GM23338 (cell line): ENCODE results near the gene UCKL1.
"Not testable (repeated sequence)": the region's sequence is repeated elsewhere in the genome, so short reads cannot be mapped to it uniquely, and the experiment has no call there.

Experiments
- CREB1 ChIP-seq: fragments of 250-450 bp; sonication (Bioruptor Pico); IDR thresholded peaks from 2 replicates; pipeline ENCODE4 v1.5.0; 2020; ENCODE audit warnings: low read depth, mild to moderate bottlenecking, moderate library complexity
- CTCF ChIP-seq, 2 experiments: fragments of 200-600 bp in 1 of 2; sonication (generic) in 1 of 2; conservative IDR thresholded peaks; 2 replicates each; pipeline versions ENCODE4 v1.5.1 to v1.6.1; 2016 to 2017; ENCODE audit warnings: antibody characterized with exemption in 2 of 2, low read depth in 2 of 2, mild to moderate bottlenecking in 2 of 2, moderate library complexity in 1 of 2
- EZH2 ChIP-seq: fragments of 200-600 bp; sonication (generic); IDR thresholded peaks from one replicate; pipeline ENCODE4 v1.8.0; 2017; ENCODE audit warnings: antibody characterized with exemption, mild to moderate bottlenecking, low read depth; ENCODE audit not compliant: unreplicated experiment
- EZH2phosphoT487 ChIP-seq: fragments of 200-600 bp; sonication (generic); IDR thresholded peaks from one replicate; pipeline ENCODE4 v1.8.1; 2018; ENCODE audit warnings: antibody characterized with exemption; ENCODE audit not compliant: unreplicated experiment
- JUNB ChIP-seq: IDR thresholded peaks from one replicate; pipeline ENCODE4 v1.6.1; 2016; ENCODE audit warnings: antibody characterized with exemption; ENCODE audit not compliant: unreplicated experiment
- NANOG ChIP-seq: IDR thresholded peaks from 2 replicates; pipeline ENCODE4 v1.6.1; 2016; ENCODE audit warnings: antibody characterized with exemption, borderline replicate concordance
- POLR2AphosphoS5 ChIP-seq: IDR thresholded peaks from 2 replicates; pipeline ENCODE4 v1.6.1; 2016; ENCODE audit warnings: antibody characterized with exemption, low read depth
- TF ChIP-seq, protein P1 (sequence below): IDR thresholded peaks from one replicate; pipeline ENCODE4 v1.6.1; 2018; ENCODE audit warnings: antibody characterized with exemption; ENCODE audit not compliant: unreplicated experiment
- TF ChIP-seq, protein P2 (sequence below): fragments of 250-450 bp; sonication (Bioruptor Pico); IDR thresholded peaks from 2 replicates; pipeline ENCODE4 v1.5.0; 2020; ENCODE audit warnings: mild to moderate bottlenecking, moderate library complexity

DNA sequence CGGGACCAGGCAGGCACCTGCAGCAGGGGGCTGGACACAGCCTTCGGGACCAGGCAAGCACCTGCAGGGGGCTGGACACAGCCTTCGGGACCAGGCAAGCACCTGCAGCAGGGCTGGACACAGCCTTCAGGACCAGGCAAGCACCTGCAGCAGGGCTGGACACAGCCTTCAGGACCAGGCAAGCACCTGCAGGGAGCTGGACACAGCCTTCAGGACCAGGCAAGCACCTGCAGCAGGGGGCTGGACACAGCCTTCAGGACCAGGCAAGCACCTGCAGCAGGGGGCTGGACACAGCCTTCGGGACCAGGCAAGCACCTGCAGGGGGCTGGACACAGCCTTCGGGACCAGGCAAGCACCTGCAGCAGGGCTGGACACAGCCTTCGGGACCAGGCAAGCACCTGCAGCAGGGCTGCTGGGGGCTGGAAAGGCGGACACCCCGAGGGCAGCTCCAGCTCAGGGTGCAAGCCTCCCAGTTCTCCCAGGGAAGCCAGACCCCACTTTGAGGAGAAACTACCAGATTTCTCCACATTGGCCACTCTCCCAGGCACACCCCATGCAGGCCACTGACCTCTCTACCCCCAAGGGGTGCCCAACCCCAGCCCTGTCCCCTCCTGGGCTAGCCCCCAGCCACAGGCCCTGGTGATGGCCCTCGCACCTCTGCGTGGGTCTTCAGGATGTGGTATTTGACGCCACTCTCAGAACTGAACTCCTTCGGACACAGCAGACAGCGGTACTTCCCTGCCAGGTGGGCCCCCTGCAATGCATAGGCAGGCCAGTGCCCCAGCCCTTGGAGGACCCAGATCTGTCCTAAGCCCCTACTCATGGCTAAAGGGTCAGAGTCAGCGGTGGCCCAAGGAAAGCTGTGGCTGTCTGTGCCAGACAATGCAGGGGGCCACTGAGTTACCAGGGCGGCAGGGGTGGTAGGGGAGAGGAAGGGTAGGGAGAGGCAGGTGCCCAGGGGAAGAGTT is 4.7 kb upstream of the UCKL1 start:
- TF ChIP-seq CTCF (conservative IDR thresholded peaks at IDR 0.05; ENCODE audit: low read depth in 2 of 2); EZH2; EZH2phosphoT487; CREB1 (CRISPR knock-in tag); POLR2AphosphoS5; JUNB; NANOG: not testable (repeated sequence)
- TF ChIP-seq, protein P1, sequence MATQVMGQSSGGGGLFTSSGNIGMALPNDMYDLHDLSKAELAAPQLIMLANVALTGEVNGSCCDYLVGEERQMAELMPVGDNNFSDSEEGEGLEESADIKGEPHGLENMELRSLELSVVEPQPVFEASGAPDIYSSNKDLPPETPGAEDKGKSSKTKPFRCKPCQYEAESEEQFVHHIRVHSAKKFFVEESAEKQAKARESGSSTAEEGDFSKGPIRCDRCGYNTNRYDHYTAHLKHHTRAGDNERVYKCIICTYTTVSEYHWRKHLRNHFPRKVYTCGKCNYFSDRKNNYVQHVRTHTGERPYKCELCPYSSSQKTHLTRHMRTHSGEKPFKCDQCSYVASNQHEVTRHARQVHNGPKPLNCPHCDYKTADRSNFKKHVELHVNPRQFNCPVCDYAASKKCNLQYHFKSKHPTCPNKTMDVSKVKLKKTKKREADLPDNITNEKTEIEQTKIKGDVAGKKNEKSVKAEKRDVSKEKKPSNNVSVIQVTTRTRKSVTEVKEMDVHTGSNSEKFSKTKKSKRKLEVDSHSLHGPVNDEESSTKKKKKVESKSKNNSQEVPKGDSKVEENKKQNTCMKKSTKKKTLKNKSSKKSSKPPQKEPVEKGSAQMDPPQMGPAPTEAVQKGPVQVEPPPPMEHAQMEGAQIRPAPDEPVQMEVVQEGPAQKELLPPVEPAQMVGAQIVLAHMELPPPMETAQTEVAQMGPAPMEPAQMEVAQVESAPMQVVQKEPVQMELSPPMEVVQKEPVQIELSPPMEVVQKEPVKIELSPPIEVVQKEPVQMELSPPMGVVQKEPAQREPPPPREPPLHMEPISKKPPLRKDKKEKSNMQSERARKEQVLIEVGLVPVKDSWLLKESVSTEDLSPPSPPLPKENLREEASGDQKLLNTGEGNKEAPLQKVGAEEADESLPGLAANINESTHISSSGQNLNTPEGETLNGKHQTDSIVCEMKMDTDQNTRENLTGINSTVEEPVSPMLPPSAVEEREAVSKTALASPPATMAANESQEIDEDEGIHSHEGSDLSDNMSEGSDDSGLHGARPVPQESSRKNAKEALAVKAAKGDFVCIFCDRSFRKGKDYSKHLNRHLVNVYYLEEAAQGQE = not testable (repeated sequence)
- TF ChIP-seq, protein P2, sequence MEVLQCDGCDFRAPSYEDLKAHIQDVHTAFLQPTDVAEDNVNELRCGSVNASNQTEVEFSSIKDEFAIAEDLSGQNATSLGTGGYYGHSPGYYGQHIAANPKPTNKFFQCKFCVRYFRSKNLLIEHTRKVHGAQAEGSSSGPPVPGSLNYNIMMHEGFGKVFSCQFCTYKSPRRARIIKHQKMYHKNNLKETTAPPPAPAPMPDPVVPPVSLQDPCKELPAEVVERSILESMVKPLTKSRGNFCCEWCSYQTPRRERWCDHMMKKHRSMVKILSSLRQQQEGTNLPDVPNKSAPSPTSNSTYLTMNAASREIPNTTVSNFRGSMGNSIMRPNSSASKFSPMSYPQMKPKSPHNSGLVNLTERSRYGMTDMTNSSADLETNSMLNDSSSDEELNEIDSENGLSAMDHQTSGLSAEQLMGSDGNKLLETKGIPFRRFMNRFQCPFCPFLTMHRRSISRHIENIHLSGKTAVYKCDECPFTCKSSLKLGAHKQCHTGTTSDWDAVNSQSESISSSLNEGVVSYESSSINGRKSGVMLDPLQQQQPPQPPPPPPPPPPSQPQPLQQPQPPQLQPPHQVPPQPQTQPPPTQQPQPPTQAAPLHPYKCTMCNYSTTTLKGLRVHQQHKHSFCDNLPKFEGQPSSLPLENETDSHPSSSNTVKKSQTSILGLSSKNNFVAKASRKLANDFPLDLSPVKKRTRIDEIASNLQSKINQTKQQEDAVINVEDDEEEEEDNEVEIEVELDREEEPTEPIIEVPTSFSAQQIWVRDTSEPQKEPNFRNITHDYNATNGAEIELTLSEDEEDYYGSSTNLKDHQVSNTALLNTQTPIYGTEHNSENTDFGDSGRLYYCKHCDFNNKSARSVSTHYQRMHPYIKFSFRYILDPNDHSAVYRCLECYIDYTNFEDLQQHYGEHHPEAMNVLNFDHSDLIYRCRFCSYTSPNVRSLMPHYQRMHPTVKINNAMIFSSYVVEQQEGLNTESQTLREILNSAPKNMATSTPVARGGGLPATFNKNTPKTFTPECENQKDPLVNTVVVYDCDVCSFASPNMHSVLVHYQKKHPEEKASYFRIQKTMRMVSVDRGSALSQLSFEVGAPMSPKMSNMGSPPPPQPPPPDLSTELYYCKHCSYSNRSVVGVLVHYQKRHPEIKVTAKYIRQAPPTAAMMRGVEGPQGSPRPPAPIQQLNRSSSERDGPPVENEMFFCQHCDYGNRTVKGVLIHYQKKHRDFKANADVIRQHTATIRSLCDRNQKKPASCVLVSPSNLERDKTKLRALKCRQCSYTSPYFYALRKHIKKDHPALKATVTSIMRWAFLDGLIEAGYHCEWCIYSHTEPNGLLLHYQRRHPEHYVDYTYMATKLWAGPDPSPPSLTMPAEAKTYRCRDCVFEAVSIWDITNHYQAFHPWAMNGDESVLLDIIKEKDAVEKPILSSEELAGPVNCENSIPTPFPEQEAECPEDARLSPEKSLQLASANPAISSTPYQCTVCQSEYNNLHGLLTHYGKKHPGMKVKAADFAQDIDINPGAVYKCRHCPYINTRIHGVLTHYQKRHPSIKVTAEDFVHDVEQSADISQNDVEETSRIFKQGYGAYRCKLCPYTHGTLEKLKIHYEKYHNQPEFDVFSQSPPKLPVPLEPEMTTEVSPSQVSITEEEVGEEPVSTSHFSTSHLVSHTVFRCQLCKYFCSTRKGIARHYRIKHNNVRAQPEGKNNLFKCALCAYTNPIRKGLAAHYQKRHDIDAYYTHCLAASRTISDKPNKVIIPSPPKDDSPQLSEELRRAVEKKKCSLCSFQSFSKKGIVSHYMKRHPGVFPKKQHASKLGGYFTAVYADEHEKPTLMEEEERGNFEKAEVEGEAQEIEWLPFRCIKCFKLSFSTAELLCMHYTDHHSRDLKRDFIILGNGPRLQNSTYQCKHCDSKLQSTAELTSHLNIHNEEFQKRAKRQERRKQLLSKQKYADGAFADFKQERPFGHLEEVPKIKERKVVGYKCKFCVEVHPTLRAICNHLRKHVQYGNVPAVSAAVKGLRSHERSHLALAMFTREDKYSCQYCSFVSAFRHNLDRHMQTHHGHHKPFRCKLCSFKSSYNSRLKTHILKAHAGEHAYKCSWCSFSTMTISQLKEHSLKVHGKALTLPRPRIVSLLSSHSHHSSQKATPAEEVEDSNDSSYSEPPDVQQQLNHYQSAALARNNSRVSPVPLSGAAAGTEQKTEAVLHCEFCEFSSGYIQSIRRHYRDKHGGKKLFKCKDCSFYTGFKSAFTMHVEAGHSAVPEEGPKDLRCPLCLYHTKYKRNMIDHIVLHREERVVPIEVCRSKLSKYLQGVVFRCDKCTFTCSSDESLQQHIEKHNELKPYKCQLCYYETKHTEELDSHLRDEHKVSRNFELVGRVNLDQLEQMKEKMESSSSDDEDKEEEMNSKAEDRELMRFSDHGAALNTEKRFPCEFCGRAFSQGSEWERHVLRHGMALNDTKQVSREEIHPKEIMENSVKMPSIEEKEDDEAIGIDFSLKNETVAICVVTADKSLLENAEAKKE (CRISPR knock-in tag) = not testable (repeated sequence)
